GM18526 (cell line): Measurements from ENCODE around the gene KCNA5.

Source experiments
- POLR2A ChIP-seq: IDR thresholded peaks from 3 replicates; pipeline ENCODE4 v1.6.1; 2011; ENCODE audit not compliant: insufficient read length; ENCODE audit errors: extremely low read depth

The KCNA5 gene

DNA sequence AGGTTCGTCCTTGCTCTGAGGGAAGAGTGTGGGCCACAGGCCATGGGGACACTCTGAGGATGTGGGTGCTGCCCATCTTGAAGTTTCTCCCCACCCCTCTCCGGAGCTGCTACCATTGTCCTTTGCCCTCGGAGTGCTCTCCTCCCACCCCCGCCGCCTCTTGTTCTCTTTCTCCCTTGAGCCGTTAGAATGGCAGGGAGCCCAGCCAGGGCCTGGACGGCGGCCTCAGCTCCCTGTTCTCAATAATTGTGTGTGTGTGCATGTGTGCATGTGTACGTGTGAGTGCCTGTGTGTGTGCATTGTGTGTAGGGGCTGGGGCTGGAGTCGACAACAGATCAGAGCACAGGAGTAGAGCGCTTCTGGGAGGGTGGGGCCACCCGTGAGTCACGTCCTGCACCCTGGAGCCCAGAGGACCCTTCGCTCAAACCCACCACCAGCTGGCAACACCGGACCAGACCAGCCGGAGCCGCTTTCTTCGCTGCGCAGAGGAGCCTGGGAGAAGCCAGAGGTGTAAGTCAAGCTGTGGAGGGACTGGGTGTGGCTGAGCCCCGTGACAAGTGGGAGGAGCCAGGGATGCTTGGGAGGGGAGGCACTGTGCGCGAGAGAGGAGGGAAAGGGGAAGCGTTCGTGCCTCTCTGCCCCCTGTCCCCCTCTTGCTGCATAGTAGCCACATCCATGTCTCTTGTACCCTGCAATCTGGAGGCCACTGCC, 25.9 kb upstream of the KCNA5 start:
- no peak for TF ChIP-seq POLR2A

DNA sequence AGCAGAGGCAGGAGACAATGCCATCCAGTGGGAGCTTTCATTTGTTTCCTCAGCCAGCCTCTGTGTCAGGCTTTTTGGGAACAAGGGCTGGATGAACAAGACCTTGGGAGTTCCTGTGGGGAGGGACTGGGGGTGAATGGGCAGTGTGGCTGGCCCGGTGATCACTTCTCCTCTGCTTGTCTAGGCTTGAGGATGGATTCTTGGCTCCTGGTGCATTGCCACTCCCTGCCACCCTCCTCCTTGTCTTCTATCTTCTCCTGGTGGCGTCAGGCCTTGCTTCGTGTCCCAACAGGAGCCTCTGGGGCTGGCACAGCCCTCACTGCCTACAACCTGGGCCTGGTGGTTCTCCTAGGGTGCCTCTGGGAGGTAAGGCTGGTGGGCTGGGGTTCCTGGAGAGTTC, 25.0 kb upstream of the KCNA5 start:
- TF ChIP-seq POLR2A, result no peak

DNA sequence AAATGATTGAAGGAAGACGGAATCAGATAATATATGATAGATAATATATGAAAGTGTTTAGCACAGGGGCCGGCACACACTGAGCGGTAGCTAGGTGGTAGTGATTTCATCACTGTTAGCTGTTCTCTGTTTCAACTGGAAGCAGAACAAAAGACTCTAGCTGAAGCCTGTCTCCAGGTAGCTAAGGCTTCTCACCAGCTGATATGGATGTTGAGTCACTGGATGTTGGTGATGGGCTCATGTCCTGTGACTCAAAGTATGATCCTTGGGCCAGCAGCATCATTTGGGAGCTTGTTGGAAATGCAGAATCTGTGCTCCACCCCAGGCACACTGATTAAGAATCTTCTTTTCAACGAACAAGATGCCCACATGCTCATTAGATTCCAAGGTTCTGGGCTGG, 21.7 kb upstream of the KCNA5 start:
- no peak for TF ChIP-seq POLR2A

DNA sequence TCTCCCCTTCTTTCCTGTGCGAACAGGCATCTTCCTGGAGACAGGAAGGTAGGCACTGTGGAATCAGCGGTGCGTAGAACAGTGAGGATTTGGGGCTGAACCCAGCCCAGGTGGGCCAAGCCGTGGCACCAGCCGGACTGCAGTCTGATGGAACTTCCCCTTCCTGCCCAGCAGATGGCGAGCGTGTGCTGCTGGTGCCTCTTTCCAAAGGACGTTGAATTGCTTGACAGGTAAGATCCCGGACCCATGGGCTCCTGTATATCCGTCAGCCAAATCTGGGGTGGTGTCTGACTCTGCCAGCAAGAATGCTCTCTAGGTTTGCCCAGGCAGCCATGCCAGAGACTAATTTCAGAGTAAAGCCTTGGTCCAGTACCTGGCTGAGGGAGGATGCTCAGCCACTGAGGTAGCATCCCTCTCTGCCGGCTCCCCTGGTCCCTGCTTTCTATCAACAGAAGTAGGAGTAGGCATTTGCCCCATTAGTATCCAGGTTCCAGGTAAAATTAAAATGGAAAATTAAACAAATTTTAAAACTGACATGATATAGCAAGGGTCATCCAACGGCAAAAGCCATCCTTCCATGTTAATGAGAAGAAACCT, 21.1 kb upstream of the KCNA5 start:
- no peak for TF ChIP-seq POLR2A

DNA sequence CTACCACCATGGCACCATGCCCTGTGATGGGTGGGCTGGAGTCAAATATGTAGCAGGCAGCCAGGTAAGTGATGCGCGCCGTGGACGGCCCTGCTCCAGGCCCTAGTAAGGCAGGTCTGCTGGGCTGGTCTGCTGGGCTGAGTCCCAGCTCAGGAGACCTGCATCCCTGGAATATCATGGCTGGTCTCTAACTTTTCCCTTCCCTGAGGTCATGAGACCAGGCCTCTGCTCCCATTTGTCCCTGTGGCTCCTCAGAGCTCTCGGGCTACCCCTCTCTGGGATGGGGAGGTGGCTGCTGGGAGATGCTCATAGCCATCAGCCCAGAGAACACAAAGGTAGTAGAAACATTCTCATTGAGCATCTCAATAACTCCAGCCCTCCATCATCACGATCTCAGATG, 19.8 kb upstream of the KCNA5 start:
- TF ChIP-seq POLR2A, result no peak

DNA sequence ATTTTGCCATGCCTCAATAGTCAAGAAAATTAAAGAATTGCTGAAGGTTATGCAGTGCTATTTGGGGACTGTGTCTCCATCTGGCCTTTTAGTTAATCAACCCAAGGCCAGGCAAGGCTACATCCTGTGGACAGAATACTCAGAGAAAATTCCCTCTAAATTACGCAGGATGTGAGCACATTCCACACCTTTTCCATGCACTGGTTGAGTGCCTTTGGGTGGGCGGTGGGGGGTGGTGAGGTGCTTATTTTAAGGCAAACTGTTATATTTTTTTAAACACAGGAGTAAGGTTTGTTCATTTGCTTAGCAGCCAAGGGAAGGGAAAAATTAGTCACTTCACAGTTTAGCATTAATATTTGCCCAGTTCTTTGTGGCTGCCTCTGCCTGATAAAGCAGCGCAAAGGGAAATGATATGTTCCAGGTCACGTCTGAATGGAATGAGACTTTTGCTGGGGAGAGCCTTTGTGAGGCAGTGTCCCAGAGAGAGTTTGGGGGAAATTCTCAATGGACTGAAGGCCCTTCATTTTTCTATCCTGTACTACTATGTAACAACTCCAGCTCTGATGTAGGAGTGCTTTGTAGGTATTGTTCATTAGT, 17.2 kb upstream of the KCNA5 start:
- TF ChIP-seq POLR2A, result no peak

DNA sequence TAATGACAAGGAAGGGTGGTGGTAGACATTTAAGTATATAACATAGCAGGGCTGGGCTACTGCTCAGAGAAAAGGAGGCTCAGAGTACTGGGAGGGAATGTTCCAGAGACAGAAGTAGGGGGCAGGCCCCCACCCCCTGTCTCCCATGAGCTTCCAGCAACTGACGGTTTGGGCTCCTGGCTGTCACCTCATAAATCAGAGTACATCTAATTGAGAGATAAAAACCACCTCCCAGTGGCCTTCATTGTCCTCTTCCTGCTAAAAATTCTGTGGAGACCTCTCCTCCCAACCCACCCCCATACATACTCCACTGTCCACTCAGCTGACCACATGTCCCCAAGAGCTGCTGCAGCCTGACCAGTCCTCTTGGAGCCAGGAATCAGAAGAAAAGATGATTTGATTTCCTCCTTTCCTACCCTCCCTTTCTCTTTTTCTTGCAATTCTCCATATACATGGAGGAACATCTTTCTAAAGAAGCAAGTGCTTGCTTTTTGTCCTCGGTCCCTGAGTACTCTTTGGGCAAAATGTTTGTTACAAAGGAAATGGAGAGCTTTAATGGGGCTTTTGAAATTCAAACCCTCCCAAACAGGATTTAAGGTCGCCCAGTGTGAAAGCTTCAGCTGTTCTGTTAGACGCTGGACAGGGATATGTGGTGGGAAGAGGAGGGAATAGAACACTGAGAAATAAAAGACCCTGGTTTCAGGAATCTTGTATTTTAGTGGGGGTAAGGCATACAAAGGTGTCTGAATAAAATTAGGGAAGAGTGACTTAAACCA, 16.4 kb upstream of the KCNA5 start:
- TF ChIP-seq POLR2A, result no peak

DNA sequence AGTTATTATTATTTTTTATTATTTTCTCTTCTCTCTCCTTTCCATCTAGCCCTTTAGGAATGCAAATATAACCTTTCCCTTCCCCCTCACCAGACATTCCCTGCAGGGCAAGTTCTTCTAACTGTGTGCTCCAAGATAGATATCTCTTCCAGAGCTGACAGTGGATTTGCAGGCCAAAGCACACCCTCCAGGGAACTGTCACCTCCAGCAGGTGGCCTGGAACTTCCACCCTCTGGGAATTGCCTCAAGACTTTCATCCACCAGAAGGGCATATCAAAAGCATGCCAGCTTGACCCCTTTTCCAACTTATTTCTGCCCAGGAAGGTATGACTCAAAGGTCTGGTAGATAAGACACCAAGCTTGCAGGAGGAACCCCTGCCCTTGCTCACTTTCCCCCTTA, 13.6 kb upstream of the KCNA5 start:
- TF ChIP-seq POLR2A, result no peak

DNA sequence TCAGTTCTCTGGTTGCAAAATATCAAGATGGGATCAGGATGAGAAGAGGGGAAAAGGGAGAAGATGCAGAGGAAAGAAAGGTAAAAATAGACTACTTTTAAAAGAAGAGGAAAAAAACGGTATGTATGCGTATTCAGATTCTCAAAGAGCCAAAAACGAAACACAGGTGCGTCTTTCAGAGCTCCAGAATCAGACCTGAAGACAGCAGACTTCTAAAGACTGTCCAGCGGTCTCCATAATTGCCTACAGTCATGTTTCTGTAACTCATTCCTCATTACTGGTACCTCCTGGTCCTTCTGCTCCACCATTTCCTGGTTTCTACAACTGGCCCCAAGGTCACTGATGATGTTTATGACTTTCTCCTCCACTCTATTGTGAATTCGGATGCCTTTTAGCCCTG, 12.4 kb upstream of the KCNA5 start:
- no peak for TF ChIP-seq POLR2A

DNA sequence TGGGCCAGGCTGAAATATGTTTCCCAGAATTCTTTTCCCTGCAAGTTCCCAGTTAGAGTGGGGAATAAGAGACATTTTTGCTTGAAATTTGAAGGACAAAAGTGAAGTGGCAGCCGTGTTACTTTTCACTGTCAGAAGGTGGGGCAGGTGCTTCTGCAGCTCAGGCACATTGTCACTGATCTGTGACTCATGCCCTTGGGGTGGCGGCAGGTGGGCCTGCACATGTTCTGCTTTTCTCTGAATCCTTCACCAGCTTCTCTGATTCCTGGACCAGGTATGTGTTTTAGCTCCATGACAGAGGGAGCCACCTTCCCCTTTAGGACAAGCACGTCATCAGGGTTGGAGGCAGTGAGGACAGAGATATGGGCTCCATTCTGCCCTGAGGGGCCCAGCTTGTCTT, 11.7 kb upstream of the KCNA5 start:
- TF ChIP-seq POLR2A, result no peak

DNA sequence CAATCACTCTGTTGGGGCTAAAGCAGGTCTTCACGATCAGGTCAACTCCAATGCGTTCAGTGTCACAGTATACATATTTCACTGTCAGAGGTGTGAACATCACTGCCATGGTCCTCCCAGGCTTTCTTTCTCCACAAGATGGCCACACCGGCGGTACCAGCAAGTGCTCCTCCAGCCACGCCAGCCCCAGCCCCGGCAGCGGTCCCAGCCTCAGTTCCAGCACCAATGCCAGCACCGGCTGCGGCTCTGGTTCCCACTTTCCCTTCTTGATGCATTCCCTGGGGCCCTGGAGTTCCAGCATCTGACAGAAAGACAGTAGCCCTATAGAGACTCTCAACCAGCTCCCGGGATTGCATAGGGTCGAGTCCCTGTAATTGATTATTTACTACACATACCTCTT, 10.9 kb upstream of the KCNA5 start:
- TF ChIP-seq POLR2A, result no peak

DNA sequence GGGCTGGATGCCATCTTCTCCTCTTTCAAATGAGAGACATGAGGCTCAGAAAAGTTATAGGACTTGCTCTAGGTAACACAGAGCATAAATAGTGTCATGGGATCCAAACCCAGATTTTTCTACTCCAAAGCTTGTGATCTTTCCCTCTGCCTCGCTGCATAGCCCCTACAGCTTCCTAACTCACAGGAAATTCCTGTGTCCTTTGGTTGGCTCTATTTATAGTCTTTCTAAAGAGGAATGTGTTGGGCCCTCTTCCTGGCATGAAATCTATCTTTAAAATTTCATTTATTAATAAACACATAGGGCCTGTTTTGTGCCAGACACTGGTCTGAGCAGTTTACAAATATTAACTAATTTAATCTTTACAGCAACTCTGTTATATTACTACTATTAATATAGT, 9.8 kb upstream of the KCNA5 start:
- TF ChIP-seq POLR2A, result no peak

DNA sequence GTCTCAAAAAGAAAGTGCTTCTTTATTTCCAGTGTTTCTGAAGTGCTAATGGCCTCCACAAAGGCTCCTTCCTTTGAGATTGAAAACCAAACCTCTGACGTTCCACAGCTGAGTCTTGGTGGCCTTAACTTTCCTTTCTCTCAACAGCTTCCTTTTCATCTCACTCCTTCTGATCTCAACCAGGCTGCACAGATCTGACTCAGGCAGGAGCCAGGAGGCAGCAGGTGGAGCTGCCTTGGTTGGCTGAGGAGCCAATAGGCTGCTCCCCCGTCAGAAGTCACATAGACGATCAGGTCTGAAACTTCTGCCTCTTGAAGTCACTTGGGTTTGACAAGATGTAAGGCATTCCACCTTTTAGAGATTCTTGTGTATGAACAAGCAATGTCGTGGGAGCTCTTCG, 9.1 kb upstream of the KCNA5 start:
- TF ChIP-seq POLR2A, result no peak

DNA sequence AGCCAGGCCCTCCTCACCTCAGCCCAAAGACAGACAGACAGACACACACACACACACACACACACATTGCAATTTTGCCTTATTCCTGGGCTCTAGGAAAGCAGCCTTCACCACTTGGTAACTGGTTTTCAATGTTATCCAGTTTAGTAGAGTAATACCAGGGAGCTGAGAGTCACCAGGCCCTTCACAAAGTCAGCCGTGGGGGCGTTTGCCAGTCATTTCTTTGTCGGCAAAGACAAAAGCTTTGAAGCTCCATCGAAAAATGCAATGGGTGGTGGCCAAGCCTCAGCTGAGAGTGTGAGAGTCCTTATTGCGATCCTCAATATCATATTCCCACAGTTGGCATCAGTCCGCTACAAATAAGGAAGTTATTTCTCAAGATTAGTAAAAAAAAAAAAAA, 8.1 kb upstream of the KCNA5 start:
- TF ChIP-seq POLR2A, result no peak

DNA sequence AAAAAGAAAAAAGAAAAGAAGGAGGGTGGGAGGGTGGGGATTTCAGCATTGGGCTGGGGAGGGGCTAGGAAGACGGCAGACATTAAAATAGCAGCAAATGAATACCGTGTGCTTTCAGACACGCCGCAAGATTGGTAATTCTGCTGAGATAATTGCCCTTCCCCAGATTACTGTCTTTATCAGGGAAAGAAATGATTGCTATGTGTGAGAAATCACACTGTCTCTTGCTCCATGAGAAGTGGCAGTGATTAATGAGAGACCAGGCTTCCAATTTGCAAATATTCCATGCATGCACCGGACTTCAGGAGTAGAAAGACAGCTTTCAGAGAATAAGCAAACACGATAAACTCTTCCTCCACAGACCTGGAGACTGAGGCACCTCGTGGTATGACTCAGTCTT, 7.6 kb upstream of the KCNA5 start:
- no peak for TF ChIP-seq POLR2A

DNA sequence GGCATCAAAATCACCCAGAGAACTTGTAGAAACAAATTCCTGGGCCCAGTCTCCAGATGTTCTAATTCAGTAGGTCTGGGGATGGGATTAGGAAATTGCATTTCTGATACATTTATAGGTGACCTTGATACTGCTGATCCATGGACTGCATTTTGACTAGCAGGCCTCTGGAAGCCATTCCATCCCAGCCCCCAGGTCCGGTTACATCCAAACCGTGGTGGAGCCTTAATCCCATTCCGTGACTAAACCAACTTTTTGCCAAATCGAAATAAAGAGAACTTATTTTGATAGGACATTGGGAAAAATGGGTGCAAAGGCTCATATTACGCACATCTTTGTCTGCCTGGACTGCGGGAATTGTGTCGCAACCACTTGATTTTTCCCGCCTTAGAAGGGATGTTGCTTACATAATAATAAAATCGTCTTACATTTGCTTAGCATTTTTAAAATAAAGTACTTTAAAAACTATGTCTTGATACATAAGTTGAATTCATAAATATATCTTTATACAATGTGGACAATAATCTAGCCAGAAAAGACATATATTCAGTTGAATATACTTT, 5.8 kb upstream of the KCNA5 start:
- no peak for TF ChIP-seq POLR2A
